WTC11 (cell line): ENCODE results near the gene WDR62. TPM values are rescaled to one million over a fixed set of nuclear protein-coding genes. Genes with fewer than 3 reads are reported as not detected.

Experiments used
- ATAC-seq: fragments of 200-7000 bp; cut with Tn5 transposase; 2 replicates; pipeline ENCODE4 v1.10.0; 2021; ENCODE audit warnings: mild to moderate bottlenecking, moderate library complexity
- CTCF ChIA-PET: fragments of 300-600 bp; sonication (Branson Sonifier 250); formaldehyde crosslinking; loops from one replicate; lab custom pipeline; 2021; ENCODE audit warnings: antibody characterized with exemption; lab: Charles Lee
- POLR2A ChIA-PET: fragments of 350-600 bp; sonication (Branson Sonifier 250); formaldehyde crosslinking; loops from one replicate; lab custom pipeline; 2021; ENCODE audit warnings: antibody characterized with exemption; lab: Charles Lee
- DNase-seq: peaks from one replicate; pipeline ENCODE4 v3.0.0; 2021; ENCODE audit warnings: low spot score
- H3K27ac Mint-ChIP-seq: 2 replicates; pipeline ENCODE4 v1.8.0; 2021; ENCODE audit warnings: mixed read lengths
- H3K27me3 Mint-ChIP-seq: 2 replicates; pipeline ENCODE4 v1.8.0; 2021; ENCODE audit warnings: low read depth, mild to moderate bottlenecking, moderate library complexity, mixed read lengths
- H3K36me3 Mint-ChIP-seq: 2 replicates; pipeline ENCODE4 v1.8.0; 2021; ENCODE audit warnings: mixed read lengths
- H3K4me1 Mint-ChIP-seq: 2 replicates; pipeline ENCODE4 v1.8.0; 2022; ENCODE audit warnings: mixed read lengths
- H3K4me3 Mint-ChIP-seq: 2 replicates; pipeline ENCODE4 v1.8.0; 2021; ENCODE audit warnings: mild to moderate bottlenecking, moderate library complexity, mixed read lengths
- H3K9me3 Mint-ChIP-seq: 2 replicates; pipeline ENCODE4 v1.8.0; 2021; ENCODE audit warnings: mixed read lengths
- CREB1 ChIP-seq: sonication (generic); formaldehyde crosslinking; IDR thresholded peaks from 2 replicates; pipeline ENCODE4 v1.8.0; 2023; ENCODE audit warnings: mild to moderate bottlenecking, missing genetic modification reagents
- CTCF ChIP-seq: fragments of 200-600 bp; IDR thresholded peaks from 2 replicates; pipeline ENCODE4 v1.8.0; 2022; ENCODE audit warnings: antibody characterized with exemption
- EMX1 ChIP-seq: fragments of 250-450 bp; sonication (Bioruptor Pico); IDR thresholded peaks from 2 replicates; pipeline ENCODE4 v1.8.0; 2021; ENCODE audit warnings: mild to moderate bottlenecking
- FOXK1 ChIP-seq: sonication (generic); formaldehyde crosslinking; IDR thresholded peaks from 2 replicates; pipeline ENCODE4 v1.8.0; 2022; ENCODE audit warnings: mild to moderate bottlenecking, moderate library complexity, missing genetic modification reagents
- FOXP1 ChIP-seq: sonication (generic); formaldehyde crosslinking; IDR thresholded peaks from 2 replicates; pipeline ENCODE4 v1.8.0; 2022; ENCODE audit warnings: missing genetic modification reagents, mild to moderate bottlenecking, moderate library complexity, borderline replicate concordance
- GRHL2 ChIP-seq: fragments of 250-450 bp; sonication (Bioruptor Pico); IDR thresholded peaks from 2 replicates; pipeline ENCODE4 v1.8.0; 2022; ENCODE audit warnings: mild to moderate bottlenecking, moderate library complexity; ENCODE audit not compliant: insufficient replicate concordance, severe bottlenecking
- JAZF1 ChIP-seq: fragments of 250-450 bp; sonication (Bioruptor Pico); IDR thresholded peaks from 2 replicates; pipeline ENCODE4 v1.9.0; 2021; ENCODE audit warnings: moderate library complexity, mild to moderate bottlenecking, inconsistent platforms
- NFE2L1 ChIP-seq: sonication (generic); formaldehyde crosslinking; IDR thresholded peaks from 2 replicates; pipeline ENCODE4 v1.8.1; 2023; ENCODE audit warnings: missing genetic modification reagents
- NFYB ChIP-seq: sonication (generic); formaldehyde crosslinking; conservative IDR thresholded peaks from 2 replicates; pipeline ENCODE4 v1.8.0; 2022; ENCODE audit warnings: low read depth, missing genetic modification reagents
- STAT6 ChIP-seq: sonication (generic); formaldehyde crosslinking; conservative IDR thresholded peaks from 2 replicates; pipeline ENCODE4 v1.8.1; 2023; ENCODE audit warnings: mild to moderate bottlenecking, low read depth, missing genetic modification reagents, moderate library complexity
- TCF7 ChIP-seq: sonication (generic); formaldehyde crosslinking; IDR thresholded peaks from 2 replicates; pipeline ENCODE4 v1.8.0; 2022; ENCODE audit warnings: mild to moderate bottlenecking, low read depth, missing genetic modification reagents, moderate library complexity
- TEAD4 ChIP-seq: sonication (generic); formaldehyde crosslinking; IDR thresholded peaks from 2 replicates; pipeline ENCODE4 v1.8.0; 2022; ENCODE audit warnings: mild to moderate bottlenecking, missing genetic modification reagents
- ZNF317 ChIP-seq: sonication (generic); formaldehyde crosslinking; IDR thresholded peaks from 2 replicates; pipeline ENCODE4 v1.8.1; 2023; ENCODE audit warnings: low read depth, mild to moderate bottlenecking, moderate library complexity, missing genetic modification reagents, borderline replicate concordance
- ZNF396 ChIP-seq: fragments of 250-450 bp; sonication (Bioruptor Pico); IDR thresholded peaks from 2 replicates; pipeline ENCODE4 v1.8.0; 2021; ENCODE audit warnings: mild to moderate bottlenecking, moderate library complexity, borderline replicate concordance
- ZNF423 ChIP-seq: fragments of 250-450 bp; sonication (Bioruptor Pico); IDR thresholded peaks from 2 replicates; pipeline ENCODE4 v2.1.2; 2022; ENCODE audit warnings: mild to moderate bottlenecking, moderate library complexity
- total RNA-seq: library from RNA; stranded (reverse); gene quantifications from 3 replicates; pipeline ENCODE4 v1.2.3, GENCODE V29; 2021
- TF ChIP-seq, protein P1 (sequence below): sonication (generic); formaldehyde crosslinking; IDR thresholded peaks from 2 replicates; pipeline ENCODE4 v1.8.1; 2022; ENCODE audit warnings: low read depth, mild to moderate bottlenecking, moderate library complexity, missing genetic modification reagents, borderline replicate concordance
- TF ChIP-seq, protein P2 (sequence below): fragments of 250-450 bp; sonication (Bioruptor Pico); IDR thresholded peaks from 2 replicates; pipeline ENCODE4 v1.9.0; 2021; ENCODE audit warnings: mild to moderate bottlenecking
- TF ChIP-seq, protein P3 (sequence below): sonication (generic); formaldehyde crosslinking; IDR thresholded peaks from 2 replicates; pipeline ENCODE4 v1.8.1; 2023; ENCODE audit warnings: mild to moderate bottlenecking, moderate library complexity, missing genetic modification reagents

Gene WDR62
- total RNA-seq, 1 experiment from 2014 or later, result 40.0 TPM

DNA sequence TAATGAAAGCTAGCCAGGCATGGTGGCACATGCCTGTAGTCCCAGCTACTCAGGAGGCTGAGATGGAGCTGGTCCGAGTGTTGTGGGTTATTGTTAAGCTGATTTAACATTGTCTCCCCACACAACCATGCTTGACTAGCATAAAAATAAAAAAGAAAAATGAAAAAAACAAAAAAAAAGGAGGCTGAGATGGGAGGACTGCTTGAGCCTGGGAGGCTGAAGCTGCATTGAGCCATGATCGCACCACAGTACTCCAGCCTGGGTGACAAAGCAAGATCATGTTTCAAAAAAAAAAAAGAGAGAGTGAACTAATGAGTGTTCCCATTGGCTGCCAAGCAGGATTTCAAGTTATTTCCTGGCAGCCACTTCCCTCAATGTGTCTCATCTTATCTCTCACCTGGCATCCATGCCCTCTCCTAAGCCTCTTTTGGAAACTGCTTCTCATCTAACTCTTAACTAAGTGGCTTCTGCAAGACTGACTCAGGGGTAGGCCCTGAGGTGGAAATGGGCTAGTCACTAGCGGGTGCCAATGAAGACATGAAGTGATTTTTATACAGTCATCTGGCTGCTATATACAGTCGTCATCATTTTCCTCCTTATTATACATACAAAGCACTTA, 5.5 kb upstream of the WDR62 start:
- DNase-seq (no peak), ATAC-seq (no peak)
- peaks cover 19% of the 10 kb centered on the region for H3K4me1 Mint-ChIP-seq
- ChIA-PET POLR2A (no interaction called here), CTCF (no interaction called here)
- no peaks in the 10 kb centered on the region for H3K9me3 Mint-ChIP-seq
- H3K27ac Mint-ChIP-seq, result no peak overlapping the region
- no peaks in the 10 kb centered on the region for H3K36me3 Mint-ChIP-seq
- no peaks in the 10 kb centered on the region for H3K27me3 Mint-ChIP-seq
- no peak overlapping the region for H3K4me3 Mint-ChIP-seq
- TF ChIP-seq GRHL2 (no peak), TEAD4 (no peak), JAZF1 (CRISPR knock-in tag) (no peak), CTCF (no peak), FOXP1 (CRISPR knock-in tag) (no peak), TCF7 (no peak), STAT6 (CRISPR knock-in tag) (no peak), ZNF317 (no peak), ZNF423 (no peak), NFYB (CRISPR knock-in tag) (no peak), NFE2L1 (CRISPR knock-in tag) (no peak), ZNF396 (no peak), FOXK1 (no peak), CREB1 (CRISPR knock-in tag) (no peak), EMX1 (CRISPR knock-in tag) (no peak)
- TF ChIP-seq, protein P1, sequence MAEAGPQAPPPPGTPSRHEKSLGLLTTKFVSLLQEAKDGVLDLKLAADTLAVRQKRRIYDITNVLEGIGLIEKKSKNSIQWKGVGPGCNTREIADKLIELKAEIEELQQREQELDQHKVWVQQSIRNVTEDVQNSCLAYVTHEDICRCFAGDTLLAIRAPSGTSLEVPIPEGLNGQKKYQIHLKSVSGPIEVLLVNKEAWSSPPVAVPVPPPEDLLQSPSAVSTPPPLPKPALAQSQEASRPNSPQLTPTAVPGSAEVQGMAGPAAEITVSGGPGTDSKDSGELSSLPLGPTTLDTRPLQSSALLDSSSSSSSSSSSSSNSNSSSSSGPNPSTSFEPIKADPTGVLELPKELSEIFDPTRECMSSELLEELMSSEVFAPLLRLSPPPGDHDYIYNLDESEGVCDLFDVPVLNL, result no peak
- TF ChIP-seq, protein P2, sequence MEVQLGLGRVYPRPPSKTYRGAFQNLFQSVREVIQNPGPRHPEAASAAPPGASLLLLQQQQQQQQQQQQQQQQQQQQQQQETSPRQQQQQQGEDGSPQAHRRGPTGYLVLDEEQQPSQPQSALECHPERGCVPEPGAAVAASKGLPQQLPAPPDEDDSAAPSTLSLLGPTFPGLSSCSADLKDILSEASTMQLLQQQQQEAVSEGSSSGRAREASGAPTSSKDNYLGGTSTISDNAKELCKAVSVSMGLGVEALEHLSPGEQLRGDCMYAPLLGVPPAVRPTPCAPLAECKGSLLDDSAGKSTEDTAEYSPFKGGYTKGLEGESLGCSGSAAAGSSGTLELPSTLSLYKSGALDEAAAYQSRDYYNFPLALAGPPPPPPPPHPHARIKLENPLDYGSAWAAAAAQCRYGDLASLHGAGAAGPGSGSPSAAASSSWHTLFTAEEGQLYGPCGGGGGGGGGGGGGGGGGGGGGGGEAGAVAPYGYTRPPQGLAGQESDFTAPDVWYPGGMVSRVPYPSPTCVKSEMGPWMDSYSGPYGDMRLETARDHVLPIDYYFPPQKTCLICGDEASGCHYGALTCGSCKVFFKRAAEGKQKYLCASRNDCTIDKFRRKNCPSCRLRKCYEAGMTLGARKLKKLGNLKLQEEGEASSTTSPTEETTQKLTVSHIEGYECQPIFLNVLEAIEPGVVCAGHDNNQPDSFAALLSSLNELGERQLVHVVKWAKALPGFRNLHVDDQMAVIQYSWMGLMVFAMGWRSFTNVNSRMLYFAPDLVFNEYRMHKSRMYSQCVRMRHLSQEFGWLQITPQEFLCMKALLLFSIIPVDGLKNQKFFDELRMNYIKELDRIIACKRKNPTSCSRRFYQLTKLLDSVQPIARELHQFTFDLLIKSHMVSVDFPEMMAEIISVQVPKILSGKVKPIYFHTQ, result no peak
- TF ChIP-seq, all 79 proteins: peak for 0

DNA sequence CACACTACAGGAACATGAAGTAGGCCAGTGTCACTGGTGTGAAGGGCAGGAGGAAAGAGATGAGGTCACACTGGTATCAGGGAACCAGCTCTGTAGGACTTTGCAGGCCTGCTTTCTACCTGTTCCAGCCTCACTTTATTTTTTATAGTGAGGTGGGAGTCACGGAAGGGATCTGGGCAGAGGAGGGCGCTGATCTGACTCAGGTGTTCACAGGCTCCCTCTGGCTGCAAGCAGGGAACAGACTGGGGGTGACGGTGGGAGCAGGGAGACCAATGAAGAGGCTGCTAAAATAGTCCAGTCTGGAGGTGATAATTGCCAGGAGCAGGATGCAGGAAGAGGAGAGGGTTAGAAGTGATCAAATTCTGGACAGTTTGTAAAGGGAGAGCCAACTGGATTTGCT, 3.5 kb upstream of the WDR62 start:
- H3K9me3 Mint-ChIP-seq, result no peaks in the 10 kb centered on the region

More for the DNA sequence above, 3.5 kb upstream of the WDR62 start:
- no peak for TF ChIP-seq ZNF423
- TF ChIP-seq CTCF, result peak; percentile 16; the same call in 1 of the 2 replicates
- TF ChIP-seq, protein P3, sequence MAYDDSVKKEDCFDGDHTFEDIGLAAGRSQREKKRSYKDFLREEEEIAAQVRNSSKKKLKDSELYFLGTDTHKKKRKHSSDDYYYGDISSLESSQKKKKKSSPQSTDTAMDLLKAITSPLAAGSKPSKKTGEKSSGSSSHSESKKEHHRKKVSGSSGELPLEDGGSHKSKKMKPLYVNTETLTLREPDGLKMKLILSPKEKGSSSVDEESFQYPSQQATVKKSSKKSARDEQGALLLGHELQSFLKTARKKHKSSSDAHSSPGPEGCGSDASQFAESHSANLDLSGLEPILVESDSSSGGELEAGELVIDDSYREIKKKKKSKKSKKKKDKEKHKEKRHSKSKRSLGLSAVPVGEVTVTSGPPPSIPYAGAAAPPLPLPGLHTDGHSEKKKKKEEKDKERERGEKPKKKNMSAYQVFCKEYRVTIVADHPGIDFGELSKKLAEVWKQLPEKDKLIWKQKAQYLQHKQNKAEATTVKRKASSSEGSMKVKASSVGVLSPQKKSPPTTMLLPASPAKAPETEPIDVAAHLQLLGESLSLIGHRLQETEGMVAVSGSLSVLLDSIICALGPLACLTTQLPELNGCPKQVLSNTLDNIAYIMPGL (CRISPR knock-in tag), result 0 out of 2 replicates have a peak, but pooled peaks have one; percentile 12
- TF ChIP-seq, all 79 proteins: peak for 2
- H3K27me3 Mint-ChIP-seq, result no peaks in the 10 kb centered on the region
- ATAC-seq (peak; percentile 47), DNase-seq (peak; percentile 73)
- peak overlapping the region; percentile 35 for H3K4me3 Mint-ChIP-seq
- H3K27ac Mint-ChIP-seq, result peak overlapping the region; percentile 66
- peaks cover 27% of the 10 kb centered on the region for H3K4me1 Mint-ChIP-seq
- POLR2A ChIA-PET, result no interaction called here
- CTCF ChIA-PET, result interaction anchor here (1.0 to 1.9 kb wide), 7 partner anchors 10 to 74 kb away, joined by 3 to 11 read pairs (median 4); partner anchors contain the start of gene SDHAF1
- no peaks in the 10 kb centered on the region for H3K36me3 Mint-ChIP-seq
